GM12874 (cell line): ENCODE measurements around the gene MND1.

ENCODE experiments used
- CTCF ChIP-seq: IDR thresholded peaks from 2 replicates; pipeline ENCODE4 v1.5.1; 2011; ENCODE audit warnings: low read depth, mild to moderate bottlenecking, control low read depth, low read length, moderate library complexity; ENCODE audit not compliant: insufficient read depth

MND1 gene

DNA sequence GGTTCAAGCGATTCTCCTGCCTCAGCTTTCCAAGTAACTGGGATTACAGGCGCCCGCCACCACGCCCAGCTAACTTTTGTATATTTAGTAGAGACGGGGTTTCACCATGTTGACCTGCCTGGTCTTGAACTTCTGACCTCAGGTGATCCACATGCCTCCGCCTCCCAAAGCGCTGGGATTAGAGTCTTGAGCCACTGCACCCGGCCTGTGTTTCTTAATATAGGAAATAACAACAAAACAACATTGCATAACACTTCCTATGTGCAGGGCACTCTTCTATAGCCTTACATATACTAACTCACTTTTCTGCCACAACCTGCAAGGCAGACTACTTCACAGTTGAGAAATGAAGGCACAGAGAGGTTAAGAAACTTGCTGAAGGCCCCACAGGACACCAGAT, 108.9 kb downstream of the MND1 start:
- no peak for TF ChIP-seq CTCF

DNA sequence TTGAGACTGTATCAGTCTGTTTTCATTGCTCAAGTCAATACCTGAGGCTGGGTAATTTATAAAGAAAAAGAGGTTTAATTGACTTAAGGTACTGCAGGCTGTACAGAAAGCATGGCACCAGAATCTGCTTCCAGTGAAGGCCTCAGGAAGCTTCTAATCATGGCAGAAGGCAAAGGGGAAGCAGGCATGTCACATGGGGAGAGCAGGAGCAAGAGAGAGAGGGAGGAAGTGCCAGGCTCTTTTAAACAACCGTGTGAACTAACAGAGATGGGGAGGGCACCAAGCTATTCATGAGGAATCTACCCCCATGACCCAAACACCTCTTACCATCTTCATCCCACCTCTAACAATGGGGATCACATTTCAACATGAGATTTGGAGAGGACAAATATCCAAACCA, 114.5 kb downstream of the MND1 start:
- no peak for TF ChIP-seq CTCF

DNA sequence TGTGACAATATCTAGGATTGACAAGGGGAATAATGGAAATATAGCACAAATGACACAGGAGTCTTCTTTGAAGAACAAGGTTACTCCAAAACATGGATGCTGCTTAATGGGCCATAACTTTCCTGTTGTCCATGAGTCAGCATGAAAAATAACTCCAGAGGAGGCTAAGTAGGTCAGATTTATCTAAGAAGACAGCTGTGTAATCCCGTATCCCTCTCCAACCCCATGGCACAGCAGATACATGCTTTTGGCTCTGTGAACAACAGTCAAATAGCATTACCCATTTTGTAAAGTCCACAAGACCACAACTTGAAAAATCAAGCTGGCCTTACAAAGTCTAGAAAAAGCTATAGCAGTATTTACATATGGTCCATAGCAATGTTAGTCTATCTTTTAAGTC, 119.6 kb downstream of the MND1 start:
- TF ChIP-seq CTCF, result no peak
